COLO829 (cell line): ENCODE results near the gene MPC2.
"Not testable (repeated sequence)": the region's sequence is repeated elsewhere in the genome, so short reads cannot be mapped to it uniquely, and the experiment has no call there.

Source experiments
- DNase-seq: peaks from one replicate; pipeline ENCODE4 v3.0.0; 2012; ENCODE audit warnings: low spot score

MPC2 gene

GRCh38 chr1:167905182-167905581 is 31.7 kb downstream of the MPC2 start:
- DNase-seq = no peak

DNA sequence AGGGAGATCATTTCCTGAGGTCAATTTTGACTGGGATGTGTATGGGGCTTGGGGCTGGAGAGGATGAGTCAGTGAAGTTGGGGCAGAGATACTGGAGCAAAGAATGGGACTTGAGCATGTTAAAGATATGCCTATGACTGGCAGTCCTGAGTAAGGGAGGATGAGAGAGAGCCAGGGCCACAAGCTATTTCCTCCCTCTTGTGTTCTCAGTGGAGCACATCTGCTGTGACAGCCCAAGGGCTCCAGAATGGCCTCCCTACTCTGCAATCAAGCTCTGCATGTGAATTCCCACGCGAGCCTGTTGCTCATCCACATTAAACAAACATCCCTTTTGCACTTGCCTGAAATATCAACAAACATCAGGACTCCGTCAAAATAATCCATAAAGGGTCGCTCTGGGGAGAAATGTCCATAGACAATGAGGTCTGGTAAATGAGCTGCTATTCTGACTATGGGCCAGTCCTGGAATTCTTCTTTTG is 32.2 kb downstream of the MPC2 start:
- no peak for DNase-seq

DNA sequence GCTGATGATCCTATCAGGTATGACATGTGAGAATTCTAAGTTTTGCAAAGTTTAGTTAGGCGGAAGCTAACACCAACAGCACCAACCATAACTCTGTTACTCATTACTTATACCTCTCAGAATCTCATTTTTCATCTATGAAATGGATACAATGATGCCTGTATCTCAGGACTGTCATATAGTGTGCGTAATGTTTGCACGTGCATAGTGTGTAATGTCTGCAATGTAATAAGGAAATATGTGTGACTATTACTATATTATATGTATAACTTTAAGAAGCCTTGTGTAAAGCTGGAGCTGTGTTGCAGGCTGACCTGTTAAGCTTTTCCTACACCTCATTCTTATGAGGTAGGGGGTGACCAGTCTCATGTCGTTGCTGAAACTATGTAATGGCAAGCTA is 36.0 kb downstream of the MPC2 start:
- no peak for DNase-seq

- DNase-seq = no peak
These were observed 37.6 kb downstream of the MPC2 start for GRCh38 chr1:167899253-167899681.

DNA sequence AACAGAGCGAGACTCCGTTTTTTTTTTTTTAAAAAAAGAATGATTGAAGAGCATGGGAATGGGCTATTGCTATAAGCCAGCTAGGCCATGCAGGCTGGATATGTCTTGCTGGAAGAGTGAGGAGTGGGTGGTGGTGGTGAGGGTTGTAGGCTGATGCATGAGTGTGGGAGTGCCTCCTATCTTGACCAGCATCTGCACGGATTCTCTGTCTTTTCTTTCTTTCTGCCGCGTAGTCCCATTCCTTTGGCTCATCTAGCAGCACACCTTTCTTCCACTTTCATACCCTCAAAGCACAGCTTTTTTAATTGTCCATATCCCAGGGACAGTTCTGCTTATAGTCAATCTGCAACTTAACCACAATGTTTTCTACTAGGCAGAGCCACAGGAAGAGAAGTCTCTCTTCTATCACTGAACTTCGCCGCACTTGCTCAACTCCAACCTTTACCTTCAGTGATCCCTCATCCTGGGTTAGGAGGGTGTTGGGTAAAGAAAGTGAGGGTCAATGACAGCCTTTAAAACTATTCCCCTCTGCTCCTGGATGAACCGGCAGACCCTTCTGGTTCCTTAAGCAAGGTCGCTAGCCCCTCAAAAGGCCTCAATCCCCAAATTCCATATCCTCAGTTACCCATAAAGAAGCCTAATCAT is 38.2 kb downstream of the MPC2 start:
- DNase-seq = no peak

GRCh38 chr1:167893798-167894197 is 43.1 kb downstream of the MPC2 start:
- DNase-seq = no peak

DNA sequence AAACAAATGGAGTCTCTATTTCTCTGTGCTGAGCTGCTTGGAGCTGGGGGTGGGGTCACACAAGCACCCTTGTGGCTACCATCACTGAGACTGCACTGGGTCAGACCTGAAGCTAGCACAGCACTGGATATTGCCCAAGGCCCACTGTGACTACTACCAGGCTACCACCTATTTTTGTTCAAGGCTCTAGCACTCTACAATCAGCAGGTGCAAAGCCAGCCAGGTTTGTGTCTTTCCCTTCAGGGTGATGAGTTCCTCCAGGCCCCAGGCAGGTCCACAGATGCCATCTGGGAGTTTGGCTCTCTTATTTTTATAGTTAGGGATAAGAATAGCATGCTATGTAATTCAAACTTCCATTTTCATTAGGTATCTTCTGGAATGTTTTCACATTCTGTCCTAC is 46.5 kb downstream of the MPC2 start:
- no peak for DNase-seq

- DNase-seq = not testable (repeated sequence)
These were observed 49.7 kb downstream of the MPC2 start for GRCh38 chr1:167887187-167887586.

DNA sequence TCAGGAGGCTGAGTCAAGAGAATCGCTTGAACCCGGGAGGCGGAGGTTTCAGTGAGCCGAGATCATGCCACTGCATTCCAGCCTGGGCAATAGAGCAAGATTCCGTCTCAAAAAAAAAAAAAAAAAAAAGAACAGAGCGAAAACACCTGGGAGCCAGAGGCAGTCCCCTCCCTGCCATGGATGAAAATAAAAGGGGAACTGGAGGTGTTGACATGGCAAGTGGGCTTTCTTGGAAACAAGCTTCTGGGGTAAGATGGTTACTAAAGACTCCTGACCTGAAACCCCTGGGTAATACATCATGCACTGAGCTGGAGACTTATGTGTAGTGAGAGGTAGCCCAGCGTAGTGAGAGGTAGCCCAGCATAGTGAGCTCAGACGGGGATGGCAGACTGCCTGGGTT is 54.5 kb downstream of the MPC2 start:
- DNase-seq = no peak

DNA sequence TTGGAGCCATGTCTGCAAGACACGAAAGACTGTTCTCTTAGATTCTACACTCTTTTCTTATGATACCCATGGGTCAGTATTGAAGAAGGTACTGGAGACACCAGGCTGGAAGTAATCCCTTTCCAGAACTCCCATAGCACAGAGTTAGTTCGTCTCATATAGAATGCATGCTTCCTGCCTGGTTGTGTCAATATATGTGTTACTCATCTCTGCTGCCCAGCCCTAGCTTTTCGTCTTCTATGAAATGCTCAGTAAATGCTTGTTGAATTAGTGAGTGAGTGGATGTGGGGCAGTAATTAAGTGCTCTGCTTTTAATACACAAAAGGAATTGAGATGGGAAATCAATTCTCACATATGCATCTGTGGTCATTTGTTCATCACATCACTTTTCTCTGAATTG is 55.1 kb downstream of the MPC2 start:
- no peak for DNase-seq

DNA sequence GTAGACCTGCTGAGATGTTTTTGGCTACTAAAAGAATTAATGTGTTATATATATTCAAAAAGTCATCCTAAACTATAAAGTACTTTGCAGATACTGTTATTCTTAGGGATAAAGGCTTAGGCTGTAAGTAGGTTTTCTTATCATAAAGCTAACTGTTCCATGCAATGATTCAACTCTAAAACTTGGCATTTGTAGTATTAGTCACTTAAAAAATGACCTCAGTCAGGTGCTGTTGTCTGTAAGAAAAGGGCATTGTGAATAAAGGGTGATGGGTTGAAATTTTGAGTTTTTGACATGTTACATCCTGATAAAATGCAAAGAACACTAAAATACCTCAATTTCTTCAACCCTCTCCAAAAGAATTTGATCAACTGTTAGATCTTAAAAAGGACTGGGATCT is 55.8 kb downstream of the MPC2 start:
- peak; percentile 18 for DNase-seq

DNA sequence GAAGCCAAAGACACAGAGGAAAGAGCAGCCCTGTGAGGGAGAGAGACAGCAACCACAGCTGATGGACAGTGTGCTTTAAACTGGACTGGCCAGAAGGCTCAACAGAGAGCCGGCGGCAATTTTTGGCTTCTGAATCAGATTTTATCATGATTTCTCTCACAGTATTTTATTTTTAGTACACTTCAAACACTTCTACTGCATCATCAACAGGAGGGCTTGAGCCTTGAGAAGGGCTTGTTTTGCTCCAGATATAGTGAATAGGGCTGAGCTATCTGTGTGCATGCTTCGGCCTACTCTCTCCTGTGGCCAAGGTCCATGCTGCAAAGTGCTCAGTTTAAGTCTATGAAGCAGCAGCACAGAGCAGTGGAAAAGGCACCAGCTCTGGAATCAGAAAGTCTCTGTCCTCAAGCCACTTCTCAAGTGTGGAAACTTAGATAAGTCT is 56.3 kb downstream of the MPC2 start:
- DNase-seq = no peak

- DNase-seq = no peak
These were observed 57.4 kb downstream of the MPC2 start for GRCh38 chr1:167879508-167879907.

DNA sequence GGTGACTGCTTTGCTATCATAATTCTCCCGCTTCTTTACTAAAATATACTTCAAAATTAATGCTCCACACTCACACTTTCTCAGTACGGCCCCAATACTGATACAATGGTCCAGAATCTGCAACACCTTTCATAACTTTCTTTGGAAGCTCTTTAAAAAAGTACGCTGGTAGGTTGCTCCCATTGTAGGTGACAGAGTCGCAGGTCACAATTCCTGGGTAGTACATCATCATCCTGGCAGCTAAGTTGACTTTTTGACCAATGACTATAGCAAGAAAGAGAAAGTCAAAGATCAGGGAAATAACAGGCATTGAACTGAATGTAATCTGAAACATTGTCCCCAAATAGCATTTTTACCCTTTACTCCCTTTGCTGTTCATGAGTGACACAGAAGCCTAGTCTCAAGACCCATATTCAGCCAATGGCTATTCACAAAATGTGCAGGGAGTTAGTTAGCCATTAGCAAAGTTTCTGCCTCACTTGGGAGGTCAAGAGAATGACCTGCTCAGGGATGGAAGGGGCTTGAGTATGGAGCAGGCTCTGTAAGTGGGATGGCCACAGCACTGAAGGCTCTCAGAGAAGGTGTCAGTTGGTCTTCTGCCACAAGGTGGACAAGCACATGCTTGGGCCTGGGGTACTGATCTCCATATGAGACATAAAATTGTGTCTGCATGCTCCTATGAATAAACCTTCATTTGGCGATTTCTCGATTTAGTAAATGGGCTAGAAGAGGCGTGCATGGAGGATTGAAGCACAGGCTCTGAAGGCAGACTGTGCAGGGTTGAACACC is 58.3 kb downstream of the MPC2 start:
- DNase-seq = no peak

DNA sequence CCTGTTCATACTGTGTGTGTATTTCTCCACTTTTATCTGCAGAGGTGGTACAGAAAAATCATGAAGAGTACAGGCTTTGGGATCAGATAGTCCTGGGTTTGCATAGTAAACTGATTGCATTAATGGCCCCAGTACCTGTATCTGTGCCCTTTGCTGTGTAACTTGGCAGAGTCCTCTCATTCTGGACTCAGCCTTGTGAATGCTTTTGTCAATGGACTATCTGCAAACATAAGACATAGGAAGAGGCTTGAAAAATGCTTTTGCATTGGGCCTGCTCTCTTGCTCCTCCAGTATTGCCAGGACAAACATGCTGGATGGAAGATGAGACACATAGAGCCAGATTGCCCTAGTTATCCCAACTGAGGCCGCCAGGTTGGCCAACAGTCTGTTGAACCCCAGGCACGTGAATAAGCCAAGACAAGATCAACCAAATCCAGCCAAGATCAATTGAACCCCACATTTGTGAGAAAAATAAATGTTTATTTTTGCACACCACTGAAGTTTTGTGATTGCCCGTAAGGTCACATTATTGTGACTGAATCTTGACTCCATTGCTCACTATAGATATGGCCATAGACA is 60.2 kb downstream of the MPC2 start:
- DNase-seq = no peak

DNA sequence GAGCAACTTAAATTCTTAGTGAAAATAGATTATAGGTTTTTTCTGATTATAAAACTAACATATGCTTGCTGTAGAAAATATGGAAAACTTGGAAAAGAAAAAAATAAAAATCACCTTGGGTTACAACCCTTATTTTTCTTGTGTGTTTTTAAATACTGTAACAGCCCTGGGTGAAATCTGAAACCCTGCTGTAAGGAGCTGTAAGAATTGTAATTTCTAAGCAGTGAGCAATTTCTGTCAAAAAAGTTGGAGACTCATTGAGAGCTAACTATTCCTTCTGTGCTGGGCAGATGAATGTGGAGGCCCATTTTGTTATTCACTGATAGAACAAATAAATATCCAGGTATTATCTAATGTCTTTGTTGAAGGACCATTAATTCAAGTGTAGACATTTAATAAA is 65.5 kb downstream of the MPC2 start:
- DNase-seq = no peak

DNA sequence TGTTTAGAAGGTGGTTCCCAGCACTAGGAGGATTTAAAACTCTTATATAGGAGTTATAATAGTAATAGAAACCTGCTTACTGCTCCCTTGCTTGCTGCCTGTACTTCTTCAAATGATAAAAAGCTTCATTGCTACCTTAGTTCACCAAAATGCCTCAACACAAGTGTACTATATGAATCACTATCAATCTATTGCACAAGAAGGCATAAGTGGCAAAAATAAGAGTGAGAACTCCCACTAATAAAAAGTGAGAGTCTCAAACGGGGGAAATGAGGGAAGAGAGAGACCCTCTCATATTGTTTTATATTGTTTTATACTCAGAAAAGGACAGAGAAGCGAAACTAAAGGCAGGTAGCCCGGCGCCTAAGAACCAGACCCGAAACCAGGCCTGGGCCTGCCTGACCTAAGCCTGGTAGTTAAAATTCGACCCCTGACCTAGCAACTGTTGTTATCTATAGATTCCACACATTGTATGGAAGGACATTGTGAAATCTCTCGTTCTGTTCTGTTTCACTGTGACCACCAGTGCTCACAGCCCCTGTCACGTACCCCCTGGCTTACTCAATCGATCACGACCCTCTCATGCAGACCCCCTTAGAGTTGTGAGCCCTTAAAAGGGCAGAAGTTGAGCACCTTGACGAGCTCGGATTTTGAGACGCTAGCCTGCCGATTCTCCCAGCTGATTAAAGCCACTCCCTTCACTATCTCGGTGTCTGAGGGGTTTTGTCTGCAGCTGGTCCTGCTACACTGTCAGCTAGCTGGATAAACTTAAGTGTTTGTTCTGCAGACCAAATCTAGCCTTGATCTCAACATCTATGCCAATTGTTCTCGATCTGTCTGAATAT is 67.5 kb downstream of the MPC2 start:
- DNase-seq = not testable (repeated sequence)

DNA sequence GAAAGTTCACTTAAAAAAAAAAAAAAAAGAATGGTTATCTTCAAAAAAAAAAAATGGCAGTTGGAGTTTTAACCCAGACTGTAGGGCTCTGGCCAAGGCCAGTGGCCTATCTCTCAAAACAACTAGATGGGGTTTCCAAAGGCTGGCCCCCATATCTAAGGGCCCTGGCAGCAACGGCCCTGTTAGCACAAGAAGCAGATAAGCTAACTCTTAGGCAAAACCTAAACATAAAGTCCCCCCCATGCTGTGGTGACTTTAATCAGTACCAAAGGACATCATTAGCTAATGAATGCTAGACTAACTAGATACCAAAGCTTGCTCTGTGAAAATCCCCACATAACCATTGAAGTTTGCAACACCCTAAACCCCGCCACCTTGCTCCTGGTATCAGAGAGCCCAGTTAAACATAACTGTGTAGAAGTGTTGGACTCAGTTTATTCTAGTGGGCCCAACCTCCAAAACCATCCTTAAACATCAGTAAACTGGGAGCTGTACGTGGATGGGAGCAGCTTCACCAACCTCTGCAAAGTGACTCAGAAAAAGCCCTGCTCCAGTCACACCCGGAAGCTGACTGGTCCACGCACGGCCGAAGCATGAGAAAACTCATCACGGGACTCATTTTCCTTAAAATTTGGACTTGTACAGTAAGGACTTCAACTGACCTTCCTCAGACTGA is 70.0 kb downstream of the MPC2 start:
- not testable (repeated sequence) for DNase-seq
